Hematopoietic multipotent progenitor cell treated with erythropoietin and hydrocortisone succinate and interleukin-3 and kit ligand, for 6 days (in vitro differentiated cells): ENCODE data around the gene ZYG11B.
A peak's percentile ranks its signal among the peaks of the same experiment; 100 is the strongest.
"Not testable (repeated sequence)": the region's sequence is repeated elsewhere in the genome, so short reads cannot be mapped to it uniquely, and the experiment has no call there.

ENCODE experiments used
- DNase-seq: peaks from one replicate; pipeline ENCODE4 v3.0.0-alpha.2; 2015

The ZYG11B gene

DNA sequence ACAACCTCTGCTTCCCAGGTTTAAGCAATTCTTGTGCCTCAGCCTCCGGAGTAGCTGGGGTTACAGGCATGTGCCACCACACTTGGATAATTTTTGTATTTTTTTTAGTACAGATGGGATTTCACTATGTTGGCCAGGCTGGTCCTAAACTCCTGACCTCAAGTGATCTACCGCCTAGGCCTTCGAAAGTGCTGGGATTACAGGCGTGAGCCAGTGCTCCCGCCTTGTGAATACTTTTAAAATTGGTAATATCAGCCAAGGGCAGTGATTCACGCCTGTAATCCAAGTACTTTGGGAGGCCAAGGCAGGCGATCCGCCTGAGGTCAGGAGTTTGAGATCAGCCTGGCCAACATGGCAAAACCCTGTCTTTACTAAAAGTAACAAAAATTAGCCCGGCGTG, 33.7 kb downstream of the ZYG11B start:
- no peak for DNase-seq

DNA sequence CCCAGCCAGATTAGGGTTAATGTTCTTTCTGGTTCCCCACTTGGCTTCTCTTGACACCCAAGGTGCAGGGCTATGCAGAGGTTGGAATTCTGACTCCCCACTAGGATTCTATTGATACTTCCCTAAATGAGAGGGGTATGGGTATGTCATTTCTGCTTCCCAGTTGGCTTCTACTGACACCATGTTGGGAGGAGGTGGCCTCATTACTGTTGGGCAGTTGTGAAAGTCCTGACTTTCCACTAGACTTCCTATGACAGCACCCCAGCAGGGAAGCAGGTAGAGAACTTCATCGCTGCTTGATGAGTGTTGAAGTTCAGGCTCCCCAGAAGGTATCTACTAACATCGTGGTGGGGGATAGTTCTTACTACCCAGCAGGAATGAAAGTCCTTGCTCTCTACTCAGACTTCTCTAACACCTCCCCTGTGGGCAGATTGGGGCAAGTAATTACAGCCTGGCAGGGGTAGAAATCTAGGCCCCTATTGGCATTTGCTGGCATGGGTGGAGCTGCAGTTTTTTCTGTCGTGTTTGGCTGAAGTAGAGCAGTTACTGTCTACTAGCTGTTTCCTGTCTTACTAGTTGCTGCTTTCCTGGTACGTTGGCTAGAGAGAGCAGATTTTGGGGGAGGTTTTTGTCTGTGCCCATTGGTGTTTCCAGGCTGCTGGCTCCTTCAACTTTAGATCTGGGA, 41.5 kb downstream of the ZYG11B start:
- no peak for DNase-seq

DNA sequence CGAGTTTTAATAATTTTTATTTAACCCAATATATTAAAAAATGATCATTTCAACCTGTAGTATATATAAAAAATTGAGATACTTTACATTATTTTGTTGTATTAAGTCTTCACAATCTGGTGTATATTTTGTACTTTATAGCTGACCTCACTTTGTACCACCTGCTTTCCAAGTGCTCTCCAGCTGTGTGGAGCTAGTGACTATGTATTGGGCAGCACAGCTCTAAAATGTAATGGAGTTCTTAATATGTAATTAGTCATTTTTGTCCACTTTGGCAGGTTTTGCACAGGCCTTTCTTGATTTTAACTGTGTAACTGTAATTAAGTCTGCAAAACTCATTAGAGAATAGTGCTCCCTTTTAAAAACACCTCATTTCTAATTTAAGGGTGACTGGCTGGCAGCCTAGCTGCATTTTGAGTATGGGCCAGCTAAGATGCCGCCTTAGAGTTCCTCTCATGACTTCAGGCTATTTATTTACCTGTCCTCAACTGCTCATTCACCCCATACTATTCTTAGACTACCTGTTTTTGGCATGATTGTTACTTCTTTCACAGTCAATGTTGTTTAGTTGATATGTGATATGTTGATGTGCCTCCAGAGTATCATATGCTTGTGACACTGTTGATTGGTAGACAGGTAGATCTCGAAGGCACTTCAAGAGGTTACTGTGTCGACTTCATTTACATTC, 43.2 kb downstream of the ZYG11B start:
- DNase-seq: no peak

DNA sequence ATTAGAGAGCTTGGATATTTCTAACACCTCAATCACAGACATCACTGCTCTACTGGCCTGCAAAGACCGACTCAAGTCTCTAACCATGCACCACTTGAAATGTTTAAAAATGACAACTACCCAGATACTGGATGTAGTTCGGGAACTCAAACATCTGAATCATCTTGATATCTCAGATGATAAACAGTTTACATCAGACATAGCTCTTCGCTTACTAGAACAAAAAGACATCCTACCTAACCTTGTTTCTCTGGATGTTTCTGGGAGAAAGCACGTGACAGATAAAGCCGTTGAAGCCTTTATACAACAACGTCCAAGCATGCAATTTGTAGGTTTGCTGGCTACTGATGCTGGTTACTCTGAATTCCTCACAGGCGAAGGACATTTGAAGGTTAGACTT, 45.1 kb downstream of the ZYG11B start:
- no peak for DNase-seq

DNA sequence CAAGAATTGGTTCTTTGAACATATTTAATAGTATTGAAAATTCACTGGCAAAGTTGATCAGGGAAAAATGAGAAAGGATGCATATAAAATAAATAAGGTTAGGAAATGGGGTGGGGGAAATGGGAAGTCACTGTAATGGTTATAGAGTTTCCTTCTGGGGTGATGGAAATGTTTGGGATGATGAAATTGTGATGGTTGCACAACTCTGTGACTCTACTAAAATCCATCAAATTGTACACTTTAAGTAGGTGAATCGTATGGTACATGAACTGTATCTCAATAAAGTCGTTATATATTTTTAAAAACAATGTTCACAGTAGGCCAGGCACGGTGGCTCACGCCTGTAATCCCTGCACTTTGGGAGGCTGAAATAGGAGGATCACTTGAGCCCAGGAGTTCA, 59.9 kb downstream of the ZYG11B start:
- DNase-seq: no peak

DNA sequence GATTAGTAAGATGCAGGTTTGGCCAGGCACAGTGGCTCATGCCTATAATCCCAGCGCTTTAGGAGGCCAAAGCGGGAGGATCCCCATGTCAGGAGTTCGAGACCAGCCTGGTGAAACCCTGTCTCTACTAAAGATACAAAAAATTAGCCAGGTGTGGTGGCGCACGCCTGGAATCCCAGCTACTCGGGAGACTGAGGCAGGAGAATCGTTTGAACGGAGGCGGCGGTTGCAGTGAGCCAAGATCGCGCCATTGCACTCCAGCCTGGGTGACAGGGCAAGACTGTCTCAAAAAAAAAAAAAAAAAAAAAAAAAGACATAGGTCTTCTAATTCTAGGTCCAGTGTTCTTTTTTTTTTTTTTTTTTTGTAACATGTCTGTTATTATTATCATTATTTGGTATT, 64.2 kb downstream of the ZYG11B start:
- not testable (repeated sequence) for DNase-seq

DNA sequence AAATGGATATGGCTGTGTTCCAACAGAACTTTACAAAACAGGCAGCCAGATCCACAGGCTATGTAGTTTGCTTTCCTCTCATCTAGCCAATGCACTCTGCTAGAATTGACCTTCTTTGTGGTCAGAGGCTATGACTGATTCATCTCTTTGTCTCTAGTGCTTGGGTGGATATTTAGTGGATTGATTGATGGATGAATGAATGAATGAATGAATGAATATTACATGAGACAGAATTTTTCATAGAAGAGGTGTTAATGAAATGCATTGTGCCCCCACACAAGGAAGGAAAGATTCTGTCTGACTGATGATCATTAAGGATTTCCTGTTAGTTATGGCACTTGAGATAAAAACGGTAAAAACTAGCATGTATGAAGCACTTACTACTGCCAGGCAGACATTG, 65.8 kb downstream of the ZYG11B start:
- no peak for DNase-seq

DNA sequence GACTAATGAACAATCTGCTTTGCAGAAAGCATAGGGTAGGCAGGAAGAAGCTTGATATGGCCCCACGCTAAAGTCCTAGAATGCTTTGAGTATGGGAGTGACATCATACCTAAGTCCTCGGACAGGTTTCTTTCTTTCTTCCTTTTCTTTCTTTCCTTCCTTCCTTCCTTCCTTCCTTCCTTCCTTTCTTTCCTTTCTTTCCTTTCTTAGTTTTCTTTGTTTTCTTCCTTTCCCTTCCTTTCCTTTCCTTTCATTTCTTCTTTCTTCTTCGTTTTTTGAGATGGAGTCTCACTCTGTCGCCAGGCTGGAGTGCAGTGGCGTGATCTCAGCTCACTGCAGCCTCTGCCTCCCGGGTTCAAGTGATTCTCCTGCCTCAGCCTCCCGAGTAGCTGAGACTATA, 67.5 kb downstream of the ZYG11B start:
- DNase-seq: not testable (repeated sequence)

DNA sequence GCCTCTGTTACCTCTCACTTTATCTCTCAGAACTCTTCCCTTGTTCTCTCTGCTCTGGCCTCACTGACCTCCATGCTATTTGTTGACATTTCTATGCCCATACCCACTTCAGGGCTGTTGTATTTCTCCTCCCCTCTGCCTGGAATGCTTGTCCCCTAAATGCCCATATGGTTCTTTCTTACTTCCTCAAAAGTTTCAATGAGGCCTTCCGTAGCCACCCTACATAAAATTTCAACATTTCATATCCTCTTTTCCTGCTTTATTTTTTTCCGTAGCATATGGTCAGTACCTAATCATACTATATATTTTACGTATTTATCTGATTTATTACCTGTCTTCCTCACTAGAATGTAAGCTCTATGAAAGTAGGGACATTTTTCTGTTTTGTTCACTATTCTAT, 69.2 kb downstream of the ZYG11B start:
- no peak for DNase-seq

DNA sequence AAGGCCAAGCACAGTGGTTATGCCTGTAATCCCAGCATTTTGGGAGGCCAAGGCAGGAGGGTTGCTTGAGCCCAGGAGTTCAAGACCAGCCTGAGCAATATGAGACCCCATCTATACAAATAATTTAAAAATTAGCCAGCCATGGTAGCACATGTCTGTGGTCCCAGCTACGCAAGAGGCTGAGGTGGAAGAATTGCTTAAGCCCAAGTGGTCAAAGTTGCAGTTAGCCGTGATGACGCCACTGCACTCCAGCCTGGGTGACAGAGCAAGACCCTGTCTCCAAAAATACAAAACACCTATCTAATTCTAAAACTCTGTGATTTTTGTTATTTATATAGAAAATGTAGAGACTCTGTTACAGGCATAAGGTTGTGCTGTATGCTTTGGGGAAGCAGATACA, 72.1 kb downstream of the ZYG11B start:
- peak; percentile 15 for DNase-seq

DNA sequence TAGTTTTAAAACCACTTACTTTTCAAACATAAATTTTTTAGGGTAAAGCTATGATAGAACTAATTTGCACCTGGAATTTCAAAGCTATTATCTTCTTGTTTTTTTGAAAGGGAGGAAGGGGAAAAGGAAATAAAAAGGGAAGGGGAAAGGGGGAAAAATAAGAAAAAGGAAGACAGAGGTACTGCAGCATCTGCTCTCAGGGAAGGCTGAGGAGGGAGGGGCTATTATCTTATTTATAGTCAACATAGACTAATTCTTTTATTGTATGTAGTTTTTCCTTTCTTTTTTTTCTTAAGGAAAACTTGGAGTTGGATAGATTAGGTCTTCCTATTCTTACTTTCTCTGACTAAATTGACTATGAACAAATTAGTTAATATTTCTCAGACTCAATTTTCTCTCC, 74.8 kb downstream of the ZYG11B start:
- no peak for DNase-seq

DNA sequence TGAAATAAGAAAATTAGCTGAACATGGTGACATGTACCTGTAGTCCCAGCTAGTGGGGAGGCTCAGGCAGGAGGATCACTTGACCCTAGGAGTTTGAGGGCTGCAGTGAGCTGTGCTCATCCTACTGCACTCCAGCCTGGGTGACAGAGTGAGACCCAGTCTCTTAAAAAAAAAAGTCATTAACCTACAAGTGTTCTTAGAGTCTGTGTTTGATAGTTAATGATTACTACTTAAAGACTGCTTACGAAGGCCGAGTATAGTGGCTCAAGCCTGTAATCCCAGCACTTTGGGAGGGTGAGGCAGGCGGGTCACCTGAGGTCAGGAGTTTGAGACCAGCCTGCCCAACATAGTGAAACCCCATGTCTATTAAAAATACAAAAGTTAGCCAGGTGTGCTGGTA, 77.8 kb downstream of the ZYG11B start:
- not testable (repeated sequence) for DNase-seq

DNA sequence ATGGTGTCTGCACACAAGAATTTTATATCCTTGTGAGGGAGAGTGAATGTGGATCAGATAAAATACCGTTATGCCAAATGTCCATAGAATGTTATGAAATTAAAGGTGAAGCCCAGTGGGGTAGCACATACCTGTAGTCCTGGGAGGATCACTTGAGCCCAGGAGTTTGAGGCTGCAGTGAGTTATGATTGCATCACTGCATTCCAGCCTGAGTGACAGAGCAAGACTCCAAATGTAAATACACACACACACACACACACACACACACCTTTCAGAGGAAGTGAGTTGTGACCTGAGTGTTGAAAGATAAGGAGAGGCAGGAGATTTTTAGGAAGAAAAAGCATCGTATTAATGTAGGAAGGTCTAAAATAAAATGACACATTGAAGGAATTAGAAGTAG, 88.2 kb downstream of the ZYG11B start:
- DNase-seq: no peak

DNA sequence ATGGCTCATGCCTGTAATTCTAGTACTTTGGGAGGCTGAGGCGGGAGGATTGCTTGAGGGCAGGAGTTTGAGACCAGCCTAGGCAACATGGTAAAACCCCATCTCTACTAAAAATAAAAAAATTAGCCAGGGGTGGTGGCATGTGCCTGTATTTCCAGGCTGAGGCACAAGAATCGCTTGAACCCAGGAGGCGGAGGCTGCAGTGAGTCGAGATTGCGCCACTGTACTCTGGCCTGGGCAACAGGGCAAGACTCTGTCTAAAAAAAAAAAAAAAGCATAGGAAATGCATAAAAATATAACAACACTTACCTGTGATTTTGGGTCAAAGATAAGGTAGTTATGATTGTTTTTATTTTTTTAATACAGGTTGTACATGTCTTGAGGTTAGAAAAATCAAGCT, 94.6 kb downstream of the ZYG11B start:
- DNase-seq: not testable (repeated sequence)

DNA sequence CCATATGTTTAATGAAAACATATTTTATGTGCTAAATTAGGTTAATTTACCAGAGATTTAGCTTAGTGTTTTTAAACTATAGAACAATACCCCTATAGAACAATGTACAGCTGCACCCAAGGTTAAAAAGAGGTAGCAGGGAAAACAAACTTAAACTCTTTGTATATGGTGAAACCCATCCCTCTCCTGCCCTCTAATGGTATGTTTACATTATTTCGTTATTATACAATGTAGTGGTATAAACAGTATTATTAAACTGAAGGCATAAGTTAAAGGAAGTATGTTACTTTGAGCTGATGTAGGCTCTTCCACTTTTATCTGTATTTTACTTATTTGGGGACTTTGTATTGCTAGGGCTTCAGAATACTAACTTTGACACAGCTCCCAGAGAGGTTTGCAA, 99.6 kb downstream of the ZYG11B start:
- DNase-seq: peak; percentile 79

DNA sequence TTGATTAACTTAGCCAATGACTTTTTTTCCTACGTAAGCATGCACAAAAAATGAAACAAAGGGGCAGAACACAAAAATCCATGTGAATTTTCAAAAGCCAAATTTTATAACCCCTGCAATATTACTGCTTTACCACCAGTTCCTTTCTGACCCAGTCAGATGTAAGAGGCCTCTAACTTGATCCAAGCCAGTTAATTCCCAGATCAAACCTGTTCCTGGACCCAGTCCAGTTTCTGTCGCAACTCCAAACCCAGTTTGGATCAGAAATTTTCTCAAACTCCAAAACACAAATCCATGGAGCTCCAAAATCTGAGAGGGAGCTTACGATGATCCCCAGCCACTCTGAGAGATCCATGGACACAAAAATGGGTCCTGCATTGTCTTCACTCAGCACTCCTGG, 108.5 kb downstream of the ZYG11B start:
- DNase-seq: no peak

DNA sequence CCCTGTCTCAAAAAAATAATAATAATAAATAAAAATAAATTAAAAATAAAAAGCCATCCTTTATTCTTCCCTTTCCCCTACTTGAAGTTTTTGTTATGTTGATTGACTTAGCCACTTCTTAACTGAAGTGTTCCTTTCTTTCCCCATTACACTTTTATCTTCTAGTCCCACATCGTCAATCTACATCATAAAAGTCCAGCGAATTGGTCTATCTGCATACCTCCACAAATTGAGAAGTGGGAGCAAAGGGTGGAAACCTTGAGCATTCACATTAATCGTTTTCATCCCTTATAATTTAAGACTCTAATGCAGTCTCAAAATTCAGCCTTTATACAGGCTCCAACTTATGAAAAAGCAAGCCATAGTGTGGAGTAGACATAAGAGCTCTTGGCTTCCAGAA, 109.8 kb downstream of the ZYG11B start:
- no peak for DNase-seq

DNA sequence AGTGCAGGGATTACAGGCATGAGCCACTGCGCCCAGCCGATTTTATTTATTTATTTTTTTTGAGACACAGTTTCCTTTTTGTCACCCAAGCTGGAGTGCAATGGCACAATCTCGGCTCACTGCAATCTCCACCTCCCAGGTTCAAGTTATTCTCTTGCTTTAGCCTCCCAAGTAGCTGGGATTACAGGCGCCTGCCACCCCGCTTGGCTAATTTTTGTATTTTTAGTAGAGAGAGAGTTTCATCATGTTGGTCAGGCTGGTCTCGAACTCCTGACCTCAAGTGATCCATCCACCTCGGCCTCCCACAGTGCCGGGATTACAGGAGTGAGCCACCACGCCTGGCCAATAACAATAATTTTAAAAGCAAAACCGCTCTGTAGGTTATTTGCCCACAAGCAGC, 112.9 kb downstream of the ZYG11B start:
- not testable (repeated sequence) for DNase-seq

DNA sequence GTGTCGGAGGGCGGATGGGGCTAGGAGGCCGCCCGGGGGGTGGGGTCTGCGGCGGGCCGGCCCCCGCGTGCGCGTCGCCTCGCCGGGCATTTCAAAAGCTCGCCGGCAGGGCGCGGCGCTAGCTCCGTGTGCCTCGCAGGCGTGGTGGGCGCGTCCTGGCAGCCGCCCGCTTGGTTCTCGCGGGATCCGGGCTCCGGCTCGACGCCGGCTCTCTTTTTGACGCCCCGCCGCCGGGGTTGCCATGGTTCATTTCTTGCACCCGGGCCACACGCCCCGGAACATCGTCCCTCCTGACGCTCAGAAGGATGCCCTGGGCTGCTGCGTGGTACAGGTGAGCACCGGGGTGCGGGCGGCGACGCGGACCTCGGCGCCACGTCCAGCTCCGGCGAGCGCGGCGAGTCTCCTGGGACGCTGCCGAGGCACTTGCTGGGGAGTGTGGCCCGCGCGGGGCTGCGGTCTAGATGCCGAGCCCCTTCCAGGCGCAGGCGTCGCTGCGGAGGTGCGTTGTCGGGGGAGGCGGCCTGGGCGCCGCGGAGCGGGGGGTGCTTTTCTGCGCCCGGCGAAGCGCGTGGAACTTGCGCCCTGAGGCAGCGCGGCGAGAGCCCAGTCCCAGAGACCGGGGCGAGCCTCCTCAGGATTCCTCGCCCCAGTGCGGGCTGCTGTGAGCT, 116.5 kb downstream of the ZYG11B start, which contains the start of gene ZYG11A:
TSS of gene ZYG11A (plus strand) at position 118 of the 668 bp plus-strand sequence. CDS start at position 242, 124 bp downstream.
- DNase-seq: peak; percentile 81

DNA sequence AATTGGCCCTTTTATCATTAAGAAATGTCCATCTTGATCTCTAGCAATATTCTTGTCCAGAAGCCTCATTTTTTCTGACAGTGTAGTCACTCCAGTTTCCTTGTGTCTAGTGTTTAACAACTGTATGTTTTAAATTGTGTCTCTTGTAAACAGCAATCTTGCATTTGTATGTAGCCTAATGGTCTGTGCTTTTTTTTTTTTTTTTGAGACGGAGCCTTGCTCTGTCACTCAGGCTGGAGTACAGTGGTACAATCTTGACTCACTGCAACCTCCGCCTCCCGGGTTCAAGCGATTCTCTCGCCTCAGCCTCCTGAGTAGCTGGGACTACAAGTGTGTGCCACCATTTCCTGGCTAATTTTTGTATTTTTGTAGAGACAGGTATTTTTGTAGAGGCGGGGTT, 118.9 kb downstream of the ZYG11B start:
- DNase-seq: not testable (repeated sequence)

DNA sequence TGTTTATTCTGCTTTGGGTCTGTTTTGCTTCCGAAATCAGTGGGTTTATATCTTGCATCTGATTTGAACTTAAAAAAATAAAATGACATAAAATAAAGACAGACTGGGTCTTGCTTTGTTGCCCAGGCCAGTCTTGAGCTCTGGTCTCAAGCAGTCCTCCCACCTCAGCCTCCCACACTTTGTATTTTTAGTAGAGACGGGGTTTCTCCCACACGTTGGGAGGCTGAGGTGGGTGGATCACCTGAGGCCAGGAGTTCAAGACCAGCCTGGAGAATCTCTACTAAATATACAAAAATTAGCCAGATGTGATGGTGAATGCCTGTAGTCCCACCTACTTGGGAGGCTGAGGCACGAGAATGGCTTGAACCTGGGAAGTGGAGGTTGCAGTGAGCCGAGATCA, 122.2 kb downstream of the ZYG11B start:
- no peak for DNase-seq

DNA sequence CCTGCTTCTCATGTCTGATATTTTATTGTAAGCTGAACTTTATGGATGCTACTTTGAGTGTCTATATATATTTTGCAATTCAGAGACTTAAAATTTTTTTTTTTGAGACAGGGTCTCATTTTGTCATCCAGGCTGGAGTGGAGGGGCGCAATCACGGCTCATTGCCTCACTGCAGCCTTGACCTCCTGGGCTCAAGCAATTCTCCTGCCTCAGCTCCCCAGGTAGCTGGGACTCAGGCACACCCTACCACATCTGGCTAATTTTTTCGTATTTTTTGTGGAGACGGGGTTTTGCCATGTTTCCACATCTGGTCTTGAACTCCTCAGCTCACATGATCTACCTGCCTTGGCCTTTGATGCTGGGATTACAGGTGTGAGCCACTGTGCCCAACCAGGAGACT, 124.7 kb downstream of the ZYG11B start:
- DNase-seq: no peak

DNA sequence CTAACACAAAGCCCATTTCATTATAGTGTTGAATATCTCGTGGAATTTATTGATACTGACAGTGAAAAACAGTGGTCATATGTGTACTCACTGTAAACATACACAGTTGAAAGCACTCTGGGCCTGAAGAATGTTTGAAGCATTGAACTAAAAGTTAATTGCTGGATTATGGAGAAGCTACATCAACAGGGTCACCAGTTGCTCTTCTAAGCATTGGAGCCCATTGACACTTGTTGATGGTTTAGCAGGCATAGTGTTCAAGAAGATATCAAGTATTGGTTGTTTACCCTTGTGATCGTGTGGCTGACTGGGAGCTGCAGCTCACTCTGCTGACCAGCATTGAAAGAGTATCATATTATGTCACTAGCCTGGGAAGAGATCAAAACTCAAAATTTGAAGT, 126.6 kb downstream of the ZYG11B start:
- DNase-seq: no peak

DNA sequence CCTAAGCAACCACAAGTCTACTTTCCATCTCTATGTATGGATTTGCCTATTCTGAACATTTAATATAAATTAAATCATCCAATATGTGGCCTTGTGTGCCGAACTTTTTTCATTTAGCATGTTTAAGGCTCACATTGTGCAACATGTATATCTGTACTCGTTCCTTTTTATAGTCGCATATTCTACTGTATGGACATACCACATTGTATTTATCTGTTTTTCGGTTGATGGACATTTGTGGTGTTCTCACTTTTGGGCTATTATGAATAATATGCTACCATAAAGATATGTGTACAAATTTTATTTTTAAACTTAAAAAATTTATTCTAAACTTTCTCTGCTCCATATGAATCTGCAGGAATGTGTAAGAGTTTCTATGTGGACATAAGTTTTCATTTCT, 129.3 kb downstream of the ZYG11B start:
- DNase-seq: no peak
